Stomach (tissue), 9 donors: ENCODE results near the gene RTKN2. TPM values are rescaled to one million over a fixed set of nuclear protein-coding genes. Genes with fewer than 3 reads are reported as not detected.
A peak's percentile ranks its signal among the peaks of the same experiment; 100 is the strongest.

ENCODE experiments used
- DNase-seq, 2 donors: peaks; one replicate each; pipeline versions ENCODE4 v3.0.0 to v3.0.0-alpha.2; 2013 to 2019
- H3K27ac ChIP-seq, 5 donors: fragments of 200-600 bp in 4 of 5; sonication (generic) in 4 of 5; one replicate each; pipeline ENCODE4 v1.5.1; 2013 to 2019; ENCODE audit warnings: mild to moderate bottlenecking in 1 of 5, moderate library complexity in 1 of 5
- H3K27me3 ChIP-seq, 3 donors: fragments of 200-600 bp; sonication (generic); one replicate each; pipeline ENCODE4 v1.5.1; 2017 to 2019; ENCODE audit warnings: mixed run types in 1 of 3
- H3K36me3 ChIP-seq, 4 donors: fragments of 200-600 bp; sonication (generic); 1 replicate in 3 of 4; 2 replicates in 1 of 4; pipeline ENCODE4 v1.5.1; 2016 to 2019
- H3K4me1 ChIP-seq, 4 donors: fragments of 200-600 bp; sonication (generic); one replicate each; pipeline ENCODE4 v1.5.1; 2016 to 2019
- H3K4me3 ChIP-seq, 4 donors: fragments of 200-600 bp; sonication (generic) in 3 of 4; one replicate each; pipeline ENCODE4 v1.5.1; 2016 to 2019; ENCODE audit warnings: mild to moderate bottlenecking in 1 of 4
- H3K9me3 ChIP-seq, 4 donors: fragments of 200-600 bp; sonication (generic); one replicate each; pipeline ENCODE4 v1.5.1; 2016 to 2019
- EP300 ChIP-seq: sonication (generic); formaldehyde crosslinking; IDR thresholded peaks from one replicate; pipeline ENCODE4 v1.6.1; 2017; ENCODE audit warnings: antibody characterized with exemption
- POLR2A ChIP-seq, 4 donors: fragments of 450-650 bp; IDR thresholded peaks; one replicate each; pipeline ENCODE4 v1.6.1; 2016; ENCODE audit warnings: antibody characterized with exemption in 4 of 4, control low read depth in 2 of 4, mild to moderate bottlenecking in 1 of 4, moderate library complexity in 1 of 4
- POLR2AphosphoS5 ChIP-seq, 3 donors: sonication (generic); formaldehyde crosslinking; IDR thresholded peaks; one replicate each; pipeline ENCODE4 v1.6.1; 2016; ENCODE audit warnings: antibody characterized with exemption in 3 of 3
- WGBS, 5 donors: extraction: QIAGEN DNeasy Blood & Tissue Kit in 3 of 5; methylation state at CpG; one replicate each; pipeline versions ENCODE4 v1.1.5 to v1.1.7; 2013 to 2018; 5-methylcytosine and 5-hydroxymethylcytosine counted together
- intact Hi-C: fragments of 100-400 bp; cut with DNase I; formaldehyde crosslinking; loops from one replicate; pipeline ENCODE4 v1.15.1; 2023; ENCODE audit warnings: low total_unique reads
- polyA plus RNA-seq, 3 donors: library from polyadenylated mRNA; stranded (reverse); fragments of 200-250 nt; gene quantifications; one replicate each; pipeline ENCODE4 v1.2.3, GENCODE V29; 2013
- total RNA-seq, 5 donors: library from RNA; depleted of rRNA; stranded (reverse); fragments of >200 nt; gene quantifications; one replicate each; pipeline versions ENCODE4 v1.1.0 to v1.2.3, GENCODE V29; 2014 to 2016
- TF ChIP-seq, protein P1 (sequence below), 7 experiments: fragments of 450-650 bp in 4 of 7; fragments of 200-600 bp in 3 of 7; sonication (generic) in 3 of 7; IDR thresholded peaks; one replicate each; pipeline ENCODE4 v1.5.1; 2016 to 2019; ENCODE audit warnings: antibody characterized with exemption in 7 of 7, control low read depth in 2 of 7, mild to moderate bottlenecking in 1 of 7
- donor health status: healthy with polysubstance abuse.
- donor health status: Bipolar disorder and iron deficiency.
- donor health status: healthy.

The RTKN2 gene
- total and polyA plus RNA-seq, 8 donors: 0.15 to 8.4 (median 1.8) TPM; not detected in 2

DNA sequence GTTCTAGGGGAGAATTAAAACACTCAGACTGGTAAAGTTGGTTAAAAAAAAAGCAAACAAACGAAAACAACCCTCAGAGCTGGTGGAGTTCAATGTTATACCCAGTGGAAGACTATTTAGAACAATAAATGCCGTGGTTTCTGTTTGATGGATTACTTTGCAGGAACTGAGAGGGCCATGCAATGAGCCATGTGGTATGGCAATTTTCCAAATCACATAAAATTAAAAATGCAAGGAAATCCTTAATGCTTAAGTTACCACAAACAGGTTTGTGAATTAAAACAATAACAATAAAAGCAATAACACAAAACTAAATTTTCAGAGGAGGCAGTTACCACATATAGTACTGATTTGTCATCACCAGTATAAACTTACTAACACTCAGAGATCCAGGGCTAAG is 96.9 kb downstream of the RTKN2 start:
- Histone ChIP-seq H3K36me3 (no peaks in the 10 kb centered on the region), H3K27me3 (no peaks in the 10 kb centered on the region), H3K9me3 (no peaks in the 10 kb centered on the region), H3K4me1 (peaks cover 4% of the 10 kb centered on the region in 4 donors), H3K4me3 (no peak overlapping the region), H3K27ac (no peak overlapping the region)
- no peak for DNase-seq
- intact Hi-C loops: no loop called here
- 69 to 81% (median 77%) methylated on average over 2 of the region's 2 CpGs for WGBS, 5 donors
- TF ChIP-seq EP300 (no peak), POLR2AphosphoS5 (IDR thresholded peaks at IDR 0.05) (no peak), POLR2A (IDR thresholded peaks at IDR 0.05) (no peak)
- TF ChIP-seq, protein P1, sequence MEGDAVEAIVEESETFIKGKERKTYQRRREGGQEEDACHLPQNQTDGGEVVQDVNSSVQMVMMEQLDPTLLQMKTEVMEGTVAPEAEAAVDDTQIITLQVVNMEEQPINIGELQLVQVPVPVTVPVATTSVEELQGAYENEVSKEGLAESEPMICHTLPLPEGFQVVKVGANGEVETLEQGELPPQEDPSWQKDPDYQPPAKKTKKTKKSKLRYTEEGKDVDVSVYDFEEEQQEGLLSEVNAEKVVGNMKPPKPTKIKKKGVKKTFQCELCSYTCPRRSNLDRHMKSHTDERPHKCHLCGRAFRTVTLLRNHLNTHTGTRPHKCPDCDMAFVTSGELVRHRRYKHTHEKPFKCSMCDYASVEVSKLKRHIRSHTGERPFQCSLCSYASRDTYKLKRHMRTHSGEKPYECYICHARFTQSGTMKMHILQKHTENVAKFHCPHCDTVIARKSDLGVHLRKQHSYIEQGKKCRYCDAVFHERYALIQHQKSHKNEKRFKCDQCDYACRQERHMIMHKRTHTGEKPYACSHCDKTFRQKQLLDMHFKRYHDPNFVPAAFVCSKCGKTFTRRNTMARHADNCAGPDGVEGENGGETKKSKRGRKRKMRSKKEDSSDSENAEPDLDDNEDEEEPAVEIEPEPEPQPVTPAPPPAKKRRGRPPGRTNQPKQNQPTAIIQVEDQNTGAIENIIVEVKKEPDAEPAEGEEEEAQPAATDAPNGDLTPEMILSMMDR (IDR thresholded peaks at IDR 0.05): no peak

DNA sequence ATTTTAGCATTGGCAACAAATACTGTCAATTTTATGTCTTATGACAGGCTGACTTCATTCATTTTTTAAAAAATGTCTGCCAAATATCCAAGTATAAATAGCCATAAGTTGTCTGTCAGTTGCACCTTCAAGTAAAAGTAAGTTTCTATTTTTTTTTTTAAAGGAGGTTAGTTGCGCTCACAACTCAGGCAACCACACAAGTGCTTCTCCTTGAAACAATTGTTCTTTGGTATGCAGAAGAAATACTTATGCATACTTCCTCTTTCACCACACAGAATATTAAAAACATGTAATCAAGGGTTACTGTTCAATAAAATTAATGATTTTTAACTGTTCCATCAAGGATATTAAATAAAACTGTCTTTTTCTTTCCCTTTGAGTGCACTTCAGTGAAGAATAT is 97.9 kb downstream of the RTKN2 start:
- intact Hi-C loops: no loop called here
- Histone ChIP-seq H3K4me3 (no peak overlapping the region), H3K4me1 (peaks cover 4 to 15% (median 13%) of the 10 kb centered on the region in 4 donors), H3K27ac (no peak overlapping the region), H3K9me3 (no peaks in the 10 kb centered on the region), H3K27me3 (no peaks in the 10 kb centered on the region), H3K36me3 (no peaks in the 10 kb centered on the region)
- no peak for DNase-seq
- no peak for TF ChIP-seq EP300
- TF ChIP-seq POLR2A (IDR thresholded peaks at IDR 0.05): no peak
- no peak for TF ChIP-seq POLR2AphosphoS5 (IDR thresholded peaks at IDR 0.05)
- TF ChIP-seq, protein P1 (IDR thresholded peaks at IDR 0.05): no peak
- 82 to 91% (median 88%) methylated on average over 1 of the region's 1 CpG for WGBS, 5 donors

DNA sequence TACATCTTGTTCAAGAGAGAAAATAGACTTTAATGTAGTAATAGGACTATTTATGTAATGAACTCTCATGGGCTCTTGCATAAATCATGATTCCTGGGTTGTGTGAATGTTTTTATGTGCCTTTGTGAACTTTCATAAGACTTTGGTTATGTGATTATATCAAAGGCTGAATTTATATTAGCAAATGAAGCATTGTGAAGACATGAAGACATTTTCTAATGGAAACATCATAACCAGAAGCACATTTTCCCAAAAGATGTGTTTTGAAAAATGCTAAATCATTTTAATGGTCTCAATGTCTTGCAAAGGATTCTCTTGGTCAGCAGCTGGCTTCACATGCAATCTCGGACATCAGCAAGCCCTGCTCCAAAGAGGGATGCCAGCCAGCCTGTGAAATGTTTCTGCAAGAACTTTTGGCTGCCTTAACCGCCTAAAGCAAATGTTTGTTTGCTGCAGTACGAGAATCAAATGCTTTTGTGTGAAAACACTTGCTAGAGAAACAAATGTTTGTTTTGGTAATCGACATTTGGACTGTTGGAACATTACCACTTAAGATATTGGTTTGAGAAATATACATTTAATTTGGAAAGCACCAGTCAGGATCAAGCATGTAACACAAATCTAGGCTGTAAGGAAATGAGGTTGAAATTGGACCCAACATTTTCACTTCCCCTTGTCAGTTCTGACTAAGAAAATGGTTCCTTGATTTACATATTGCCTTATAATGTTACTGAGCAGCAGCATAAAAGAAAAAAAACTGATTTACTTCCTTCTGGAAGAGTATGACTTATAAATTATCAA is 102.1 kb downstream of the RTKN2 start:
- TF ChIP-seq, protein P1 (IDR thresholded peaks at IDR 0.05): no peak
- no peak for TF ChIP-seq EP300
- TF ChIP-seq POLR2AphosphoS5 (IDR thresholded peaks at IDR 0.05): peak in 1 of 3 donors; percentile 6
- no peak for TF ChIP-seq POLR2A (IDR thresholded peaks at IDR 0.05)
- intact Hi-C loops: no loop called here
- H3K27me3 ChIP-seq: no peaks in the 10 kb centered on the region
- DNase-seq: peak; percentile 60 to 66
- peak overlapping the region in 1 of 4 donors; percentile 17 for H3K4me3 ChIP-seq
- WGBS, 5 donors: 18 to 34% (median 26%) methylated on average over 4 of the region's 4 CpGs
- H3K27ac ChIP-seq: peak overlapping the region in 4 of 5 donors; percentile 34 to 79 (median 54)
- H3K4me1 ChIP-seq: peaks cover 4 to 15% (median 14%) of the 10 kb centered on the region in 4 donors
- no peaks in the 10 kb centered on the region for H3K36me3 ChIP-seq
- no peaks in the 10 kb centered on the region for H3K9me3 ChIP-seq

DNA sequence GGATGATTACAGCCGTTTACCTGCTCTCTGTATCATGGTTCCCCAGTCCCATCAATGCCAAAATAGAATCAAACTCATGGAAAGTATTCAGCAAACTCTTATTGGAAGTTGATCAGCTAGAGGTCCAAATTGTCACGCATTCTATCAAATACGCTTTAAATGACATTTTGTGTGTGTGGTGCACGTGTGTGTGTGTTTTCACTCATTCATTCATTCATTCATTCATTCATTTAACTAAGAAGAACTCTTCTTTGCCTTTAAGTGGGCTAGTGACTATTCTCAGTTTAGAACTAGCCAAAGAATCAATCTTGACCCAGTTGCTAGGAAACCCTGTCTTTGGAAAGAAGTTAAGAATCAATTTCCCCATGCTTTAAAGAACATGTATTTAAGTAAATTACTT is 102.8 kb downstream of the RTKN2 start:
- intact Hi-C loops: no loop called here
- H3K4me1 ChIP-seq: peaks cover 4 to 15% (median 14%) of the 10 kb centered on the region in 4 donors
- TF ChIP-seq EP300 (no peak), POLR2A (IDR thresholded peaks at IDR 0.05) (no peak), POLR2AphosphoS5 (IDR thresholded peaks at IDR 0.05) (no peak)
- TF ChIP-seq, protein P1 (IDR thresholded peaks at IDR 0.05): no peak
- no peak overlapping the region for H3K4me3 ChIP-seq
- H3K27me3 ChIP-seq: no peaks in the 10 kb centered on the region
- DNase-seq: no peak
- 84 to 91% (median 86%) methylated on average over 4 of the region's 4 CpGs for WGBS, 5 donors
- no peaks in the 10 kb centered on the region for H3K9me3 ChIP-seq
- no peaks in the 10 kb centered on the region for H3K36me3 ChIP-seq
- peak overlapping the region in 1 of 5 donors; percentile 79 for H3K27ac ChIP-seq
